ENCODE results near the gene P2RY14. TPM values are rescaled to one million over a fixed set of nuclear protein-coding genes. Genes with fewer than 3 reads are reported as not detected.

Gene P2RY14
- total and polyA plus RNA-seq, 2 donors (not counting 3 experiments of a cell fraction or from before 2014, with no cell fraction given), result not detected

DNA sequence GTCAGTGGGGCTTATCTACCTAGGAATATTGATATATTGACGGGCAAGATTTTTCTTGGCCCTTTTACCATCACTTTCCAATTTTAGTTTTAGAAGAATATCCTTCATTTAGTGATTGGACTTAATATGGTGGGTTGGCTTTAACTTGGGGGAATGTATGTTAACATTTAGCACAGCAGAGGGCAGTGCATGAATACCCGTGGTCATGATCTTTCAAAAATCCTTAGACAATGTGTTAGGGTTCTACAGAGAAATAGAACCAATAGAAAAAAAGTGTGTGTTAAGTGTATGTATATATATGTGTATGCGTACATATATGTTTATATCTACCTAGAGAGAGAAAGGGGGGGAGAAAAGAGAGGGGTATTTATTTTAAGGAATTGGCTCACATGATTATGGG, 112.2 kb downstream of the P2RY14 start:
- DNase-seq (ENCODE audit: low read depth, low spot score) (no peak), FAIRE-seq (no peak)
- no peak for TF ChIP-seq EZH2 (IDR thresholded peaks at IDR 0.05; ENCODE audit: borderline replicate concordance, low read depth, low read length, severe bottlenecking)
- no peak for TF ChIP-seq FOS (IDR thresholded peaks at IDR 0.05; ENCODE audit: borderline replicate concordance, insufficient read depth, low read length)
- TF ChIP-seq, protein P1, sequence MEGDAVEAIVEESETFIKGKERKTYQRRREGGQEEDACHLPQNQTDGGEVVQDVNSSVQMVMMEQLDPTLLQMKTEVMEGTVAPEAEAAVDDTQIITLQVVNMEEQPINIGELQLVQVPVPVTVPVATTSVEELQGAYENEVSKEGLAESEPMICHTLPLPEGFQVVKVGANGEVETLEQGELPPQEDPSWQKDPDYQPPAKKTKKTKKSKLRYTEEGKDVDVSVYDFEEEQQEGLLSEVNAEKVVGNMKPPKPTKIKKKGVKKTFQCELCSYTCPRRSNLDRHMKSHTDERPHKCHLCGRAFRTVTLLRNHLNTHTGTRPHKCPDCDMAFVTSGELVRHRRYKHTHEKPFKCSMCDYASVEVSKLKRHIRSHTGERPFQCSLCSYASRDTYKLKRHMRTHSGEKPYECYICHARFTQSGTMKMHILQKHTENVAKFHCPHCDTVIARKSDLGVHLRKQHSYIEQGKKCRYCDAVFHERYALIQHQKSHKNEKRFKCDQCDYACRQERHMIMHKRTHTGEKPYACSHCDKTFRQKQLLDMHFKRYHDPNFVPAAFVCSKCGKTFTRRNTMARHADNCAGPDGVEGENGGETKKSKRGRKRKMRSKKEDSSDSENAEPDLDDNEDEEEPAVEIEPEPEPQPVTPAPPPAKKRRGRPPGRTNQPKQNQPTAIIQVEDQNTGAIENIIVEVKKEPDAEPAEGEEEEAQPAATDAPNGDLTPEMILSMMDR (IDR thresholded peaks at IDR 0.05; ENCODE audit: extremely low read depth in 1 of 2, insufficient read depth in 1 of 2, low read depth in 1 of 2, low read length in 2 of 2), result no peak
- no peak for TF ChIP-seq GATA2 (IDR thresholded peaks at IDR 0.05; ENCODE audit: insufficient read depth, insufficient read length, low read depth, low read length)
- TF ChIP-seq, protein P2, sequence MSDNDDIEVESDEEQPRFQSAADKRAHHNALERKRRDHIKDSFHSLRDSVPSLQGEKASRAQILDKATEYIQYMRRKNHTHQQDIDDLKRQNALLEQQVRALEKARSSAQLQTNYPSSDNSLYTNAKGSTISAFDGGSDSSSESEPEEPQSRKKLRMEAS (IDR thresholded peaks at IDR 0.05; ENCODE audit: insufficient read depth, insufficient read length), result no peak
- no peak for TF ChIP-seq JUN (IDR thresholded peaks at IDR 0.05; ENCODE audit: borderline replicate concordance, insufficient read depth, insufficient read length, low read depth)
- no peak for TF ChIP-seq POLR2AphosphoS5 (IDR thresholded peaks at IDR 0.05; ENCODE audit: insufficient read depth, low read depth, low read length)
- TF ChIP-seq MYC (IDR thresholded peaks at IDR 0.05; ENCODE audit: low read depth, low read length), result no peak
- no peak for TF ChIP-seq POLR2A (IDR thresholded peaks at IDR 0.05; ENCODE audit: low read depth, low read length)
- no peaks in the 10 kb centered on the region for H3K4me1 ChIP-seq (ENCODE audit: control insufficient read depth, extremely low read depth, insufficient read depth, low read length)
- H3K4me2 ChIP-seq (ENCODE audit: insufficient read depth, low read length), result no peak overlapping the region
- peaks cover 0 to 2% of the 10 kb centered on the region in 2 experiments for H3K27me3 ChIP-seq (ENCODE audit: control insufficient read depth in 2 of 2, insufficient read depth in 2 of 2, low read length in 2 of 2)
- dilution Hi-C loops (cut with MboI; ENCODE audit: extremely low pct_ligation_motif_present, low sequenced_read_pairs), result no loop called here
- no peaks in the 10 kb centered on the region for H3K9me1 ChIP-seq (replicated peaks; ENCODE audit: control insufficient read depth, extremely low read depth, insufficient read depth, low read length)
- no peak overlapping the region for H3K27ac ChIP-seq (ENCODE audit: insufficient read depth, low read depth, low read length)
- no peak overlapping the region for H3K9ac ChIP-seq (replicated peaks; ENCODE audit: extremely low read depth, insufficient read depth, low read length)
- H4K20me1 ChIP-seq (replicated peaks; ENCODE audit: control insufficient read depth, extremely low read depth, insufficient read depth, low read length), result no peaks in the 10 kb centered on the region
- no peaks in the 10 kb centered on the region for H3K36me3 ChIP-seq (ENCODE audit: control insufficient read depth in 2 of 2, extremely low read depth in 1 of 2, insufficient read depth in 2 of 2, low read length in 2 of 2)
- ChIA-PET CTCF (interaction anchor here (3.2 to 3.6 kb wide), 2 partner anchors 62 to 116 kb away, joined by 24 to 98 read pairs; partner anchors contain the start of gene P2RY14), POLR2A (no interaction called here)
- no peaks in the 10 kb centered on the region for H3K9me3 ChIP-seq (replicated peaks; ENCODE audit: control insufficient read depth, insufficient read depth, low read length)
- no peak overlapping the region for H3K4me3 ChIP-seq (replicated peaks in 1 of 3; ENCODE audit: insufficient read depth in 1 of 3, low read depth in 1 of 3, low read length in 3 of 3)
- H2AFZ ChIP-seq (ENCODE audit: low read depth, low read length), result no peak overlapping the region
- no TSS peak for BruUV-seq (replicated peaks)
- no peaks in the 10 kb centered on the region for H3K79me2 ChIP-seq (ENCODE audit: control insufficient read depth, insufficient read depth, low read length)
- intact Hi-C loops (cut with micrococcal nuclease), result loop anchor here (5.0 kb wide), 2 partner anchors 161 to 676 kb away; partner anchors contain the start of gene P2RY13

Measured in endothelial cell of umbilical vein (primary cell).